H1 (cell line): ENCODE data around the gene SLC1A6.

Source experiments
- BCL11A ChIP-seq, 2 experiments: IDR thresholded peaks; one replicate each; pipeline ENCODE4 v1.6.1; 2011; ENCODE audit warnings: low read depth in 2 of 2, low read length in 2 of 2, mild to moderate bottlenecking in 2 of 2
- CHD1 ChIP-seq: IDR thresholded peaks from 2 replicates; pipeline ENCODE4 v1.6.1; 2012; ENCODE audit warnings: low read depth, low read length, improper control_type of control experiment
- EP300 ChIP-seq, 2 experiments: IDR thresholded peaks; 1 replicate in 1 of 2; 2 replicates in 1 of 2; pipeline ENCODE4 v1.6.1; 2011 to 2012; ENCODE audit warnings: low read depth in 2 of 2, low read length in 2 of 2, mild to moderate bottlenecking in 2 of 2, borderline replicate concordance in 1 of 2, inconsistent platforms in 1 of 2, moderate library complexity in 1 of 2
- GABPA ChIP-seq: IDR thresholded peaks from 2 replicates; pipeline ENCODE4 v1.6.1; 2011; ENCODE audit warnings: mild to moderate bottlenecking, low read length, moderate library complexity, borderline replicate concordance; ENCODE audit not compliant: insufficient read depth
- HDAC6 ChIP-seq: IDR thresholded peaks from one replicate; pipeline ENCODE4 v1.7.1; 2012; ENCODE audit warnings: low read depth, mild to moderate bottlenecking, inconsistent platforms, low read length, moderate library complexity
- MAFK ChIP-seq: IDR thresholded peaks from 2 replicates; pipeline ENCODE4 v1.6.1; 2012; ENCODE audit warnings: low read depth, mild to moderate bottlenecking, improper control_type of control experiment, low read length
- TBP ChIP-seq: IDR thresholded peaks from 2 replicates; pipeline ENCODE4 v1.6.1; 2011; ENCODE audit warnings: low read depth, low read length, improper control_type of control experiment
- TF ChIP-seq, protein P1 (sequence below), 3 experiments: IDR thresholded peaks; 1 replicate in 2 of 3; 2 replicates in 1 of 3; pipeline versions ENCODE4 v1.5.1 to v1.6.1; 2011; ENCODE audit warnings: low read length in 3 of 3, mild to moderate bottlenecking in 3 of 3, inconsistent platforms in 2 of 3, low read depth in 1 of 3, moderate library complexity in 1 of 3; ENCODE audit not compliant: insufficient read depth in 1 of 3; ENCODE audit errors: control extremely low read depth in 1 of 3

DNA sequence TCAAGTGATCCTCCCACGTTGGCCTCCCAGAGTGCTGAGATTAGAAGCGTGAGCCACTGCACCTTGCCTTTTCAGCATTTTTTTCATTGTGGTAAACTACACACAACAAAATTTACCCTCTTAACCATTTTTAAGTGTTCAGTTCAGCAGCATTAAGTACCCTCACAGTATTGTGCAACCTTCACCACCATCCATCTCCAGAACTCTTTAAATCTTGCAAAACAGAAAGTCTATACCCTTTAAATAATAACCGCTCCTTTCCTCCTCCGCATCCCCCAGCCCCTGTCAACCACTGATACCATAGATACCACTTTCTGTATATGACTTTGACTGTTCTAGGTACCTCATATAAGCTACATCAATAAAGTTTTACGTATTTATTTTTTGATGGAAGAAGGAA, 48.8 kb upstream of the SLC1A6 start:
- TF ChIP-seq CHD1 (no peak), EP300 (IDR thresholded peaks at IDR 0.05; ENCODE audit: borderline replicate concordance in 1 of 2, low read depth in 2 of 2, low read length in 2 of 2) (no peak), BCL11A (IDR thresholded peaks at IDR 0.05; ENCODE audit: low read depth in 2 of 2, low read length in 2 of 2) (no peak), TBP (no peak), HDAC6 (no peak), MAFK (no peak), GABPA (no peak)
- TF ChIP-seq, protein P1, sequence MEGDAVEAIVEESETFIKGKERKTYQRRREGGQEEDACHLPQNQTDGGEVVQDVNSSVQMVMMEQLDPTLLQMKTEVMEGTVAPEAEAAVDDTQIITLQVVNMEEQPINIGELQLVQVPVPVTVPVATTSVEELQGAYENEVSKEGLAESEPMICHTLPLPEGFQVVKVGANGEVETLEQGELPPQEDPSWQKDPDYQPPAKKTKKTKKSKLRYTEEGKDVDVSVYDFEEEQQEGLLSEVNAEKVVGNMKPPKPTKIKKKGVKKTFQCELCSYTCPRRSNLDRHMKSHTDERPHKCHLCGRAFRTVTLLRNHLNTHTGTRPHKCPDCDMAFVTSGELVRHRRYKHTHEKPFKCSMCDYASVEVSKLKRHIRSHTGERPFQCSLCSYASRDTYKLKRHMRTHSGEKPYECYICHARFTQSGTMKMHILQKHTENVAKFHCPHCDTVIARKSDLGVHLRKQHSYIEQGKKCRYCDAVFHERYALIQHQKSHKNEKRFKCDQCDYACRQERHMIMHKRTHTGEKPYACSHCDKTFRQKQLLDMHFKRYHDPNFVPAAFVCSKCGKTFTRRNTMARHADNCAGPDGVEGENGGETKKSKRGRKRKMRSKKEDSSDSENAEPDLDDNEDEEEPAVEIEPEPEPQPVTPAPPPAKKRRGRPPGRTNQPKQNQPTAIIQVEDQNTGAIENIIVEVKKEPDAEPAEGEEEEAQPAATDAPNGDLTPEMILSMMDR (IDR thresholded peaks at IDR 0.05; ENCODE audit: control extremely low read depth in 1 of 3, insufficient read depth in 1 of 3, low read depth in 1 of 3, low read length in 3 of 3) = no peak
